CD14-positive monocyte (primary cell): ENCODE results near the gene GJA5. TPM values are rescaled to one million over a fixed set of nuclear protein-coding genes. Genes with fewer than 3 reads are reported as not detected.

Experiments used
- DNase-seq, 3 donors: peaks; one replicate each; pipeline ENCODE4 v3.0.0-alpha.2; 2011 to 2022
- H2AFZ ChIP-seq: 2 replicates; pipeline ENCODE4 v1.6.0; 2012; ENCODE audit warnings: mild to moderate bottlenecking, low read depth, low read length, inconsistent platforms; ENCODE audit not compliant: insufficient read depth, poor library complexity, severe bottlenecking
- H3K27ac ChIP-seq, 2 donors: 1 replicate in 1 of 2; 2 replicates in 1 of 2; pipeline ENCODE4 v1.5.1; 2012 to 2013; ENCODE audit warnings: low read length in 2 of 2, control low read depth in 1 of 2, inconsistent platforms in 1 of 2, low read depth in 1 of 2, mild to moderate bottlenecking in 1 of 2
- H3K27me3 ChIP-seq, 2 donors: one replicate each; pipeline versions ENCODE4 v1.6.0 to v1.6.1; 2011 to 2013; ENCODE audit warnings: low read length in 2 of 2; ENCODE audit not compliant: control insufficient read depth in 2 of 2, insufficient read depth in 2 of 2
- H3K36me3 ChIP-seq, 2 donors: replicated peaks in 1 of 2; 1 replicate in 1 of 2; 2 replicates in 1 of 2; pipeline versions ENCODE4 v1.5.1 to v1.6.1; 2012 to 2013; ENCODE audit warnings: low read length in 2 of 2, control low read depth in 1 of 2, inconsistent platforms in 1 of 2, mild to moderate bottlenecking in 1 of 2; ENCODE audit not compliant: insufficient read depth in 2 of 2, control insufficient read depth in 1 of 2
- H3K4me1 ChIP-seq, 2 donors: 1 replicate in 1 of 2; 2 replicates in 1 of 2; pipeline versions ENCODE4 v1.5.1 to v1.6.1; 2012 to 2013; ENCODE audit warnings: low read length in 2 of 2, control low read depth in 1 of 2, inconsistent platforms in 1 of 2, mild to moderate bottlenecking in 1 of 2, moderate library complexity in 1 of 2; ENCODE audit not compliant: insufficient read depth in 2 of 2, control insufficient read depth in 1 of 2
- H3K4me2 ChIP-seq: replicated peaks from 2 replicates; pipeline ENCODE3; 2012; ENCODE audit warnings: low read length, moderate library complexity, mild to moderate bottlenecking; ENCODE audit not compliant: poor library complexity, severe bottlenecking; ENCODE audit errors: extremely low read depth
- H3K4me3 ChIP-seq, 3 experiments: fragments of 200-600 bp in 1 of 3; sonication (generic) in 1 of 3; replicated peaks in 1 of 3; 1 replicate in 2 of 3; 2 replicates in 1 of 3; pipeline ENCODE4 v1.5.1; 2011 to 2013; ENCODE audit warnings: low read length in 3 of 3, mild to moderate bottlenecking in 3 of 3, control low read depth in 2 of 3, low read depth in 2 of 3, inconsistent platforms in 1 of 3, moderate library complexity in 1 of 3
- H3K79me2 ChIP-seq: 2 replicates; pipeline ENCODE4 v1.6.0; 2012; ENCODE audit warnings: mild to moderate bottlenecking, control low read depth, inconsistent platforms, low read length, moderate library complexity; ENCODE audit not compliant: insufficient read depth
- H3K9ac ChIP-seq: 2 replicates; pipeline ENCODE4 v1.6.0; 2017; ENCODE audit warnings: low read length, mild to moderate bottlenecking; ENCODE audit not compliant: insufficient read depth, poor library complexity, severe bottlenecking
- H3K9me3 ChIP-seq, 2 donors: replicated peaks in 1 of 2; 1 replicate in 1 of 2; 2 replicates in 1 of 2; pipeline versions ENCODE4 v1.5.1 to v1.6.1; 2012 to 2013; ENCODE audit warnings: low read length in 2 of 2, control low read depth in 1 of 2; ENCODE audit not compliant: control insufficient read depth in 1 of 2, insufficient read depth in 1 of 2
- H4K20me1 ChIP-seq: 2 replicates; pipeline ENCODE4 v1.6.0; 2012; ENCODE audit warnings: mild to moderate bottlenecking, low read length, control low read depth, moderate library complexity; ENCODE audit not compliant: insufficient read depth
- H3K27ac Mint-ChIP-seq, 7 donors: one replicate each; pipeline ENCODE4 v1.8.0; 2020; ENCODE audit warnings: mild to moderate bottlenecking in 7 of 7, mixed read lengths in 7 of 7, moderate library complexity in 6 of 7, inconsistent platforms in 2 of 7
- H3K27me3 Mint-ChIP-seq, 3 donors: one replicate each; pipeline ENCODE4 v1.8.0; 2021 to 2022; ENCODE audit warnings: low read depth in 3 of 3, mild to moderate bottlenecking in 3 of 3, mixed read lengths in 3 of 3, moderate library complexity in 3 of 3, inconsistent platforms in 1 of 3
- H3K36me3 Mint-ChIP-seq, 2 donors: one replicate each; pipeline ENCODE4 v1.8.0; 2020; ENCODE audit warnings: mixed read lengths in 2 of 2, inconsistent platforms in 1 of 2, mild to moderate bottlenecking in 1 of 2
- H3K4me1 Mint-ChIP-seq: one replicate; pipeline ENCODE4 v1.8.0; 2020; ENCODE audit warnings: mild to moderate bottlenecking, mixed read lengths
- H3K4me3 Mint-ChIP-seq, 2 donors: one replicate each; pipeline ENCODE4 v1.8.0; 2020; ENCODE audit warnings: mild to moderate bottlenecking in 2 of 2, mixed read lengths in 2 of 2, moderate library complexity in 1 of 2
- H3K9me3 Mint-ChIP-seq, 7 donors: one replicate each; pipeline ENCODE4 v1.8.0; 2020 to 2022; ENCODE audit warnings: mixed read lengths in 7 of 7, mild to moderate bottlenecking in 6 of 7, moderate library complexity in 6 of 7, inconsistent platforms in 2 of 7
- CTCF ChIP-seq: fragments of 200-600 bp; IDR thresholded peaks from one replicate; pipeline ENCODE4 v1.8.0; 2022; ENCODE audit warnings: antibody characterized with exemption, mild to moderate bottlenecking
- WGBS: methylation state at CpG from one replicate; pipeline ENCODE4 v1.1.5; 2013; ENCODE audit warnings: missing lambda C conversion rate; ENCODE audit not compliant: insufficient coverage; 5-methylcytosine and 5-hydroxymethylcytosine counted together
- intact Hi-C, 2 donors: fragments of 100-400 bp; cut with micrococcal nuclease; formaldehyde crosslinking; loops; one replicate each; pipeline versions ENCODE4 v1.15.0 to v1.15.1; 2023
- polyA plus RNA-seq, 3 donors: library from polyadenylated mRNA; depleted of rRNA in 1 of 3; unstranded in 2 of 3; stranded (reverse) in 1 of 3; fragments of 300-500 nt in 2 of 3; fragments of >200 nt in 1 of 3; fragmentation: Illumina TruSeq in 2 of 3; gene quantifications; 1 replicate in 2 of 3; 2 replicates in 1 of 3; pipeline ENCODE4 v1.2.3, GENCODE V29; 2012 to 2021

Gene GJA5
- polyA plus RNA-seq, 3 donors: not detected

GRCh38 chr1:147751346-147751745 is 9.1 kb downstream of the GJA5 start:
- no peaks in the 10 kb centered on the region for H3K36me3 ChIP-seq
- DNase-seq: no peak
- intact Hi-C loops: no loop called here
- peak overlapping the region in 1 of 7 donors; percentile 34 for H3K27ac Mint-ChIP-seq
- no peaks in the 10 kb centered on the region for H3K79me2 ChIP-seq
- no peaks in the 10 kb centered on the region for H3K27me3 ChIP-seq
- no peak for TF ChIP-seq CTCF
- no peaks in the 10 kb centered on the region for H3K36me3 Mint-ChIP-seq
- H3K27me3 Mint-ChIP-seq: peaks cover 2 to 3% (median 2%) of the 10 kb centered on the region in 3 donors
- no peaks in the 10 kb centered on the region for H3K4me1 Mint-ChIP-seq
- no peak overlapping the region for H3K4me3 Mint-ChIP-seq
- H3K4me3 ChIP-seq: no peak overlapping the region
- no peak overlapping the region for H3K9ac ChIP-seq
- H3K4me1 ChIP-seq: no peaks in the 10 kb centered on the region
- no peak overlapping the region for H2AFZ ChIP-seq
- no peaks in the 10 kb centered on the region for H3K9me3 ChIP-seq
- H4K20me1 ChIP-seq: no peaks in the 10 kb centered on the region
- no peak overlapping the region for H3K4me2 ChIP-seq
- peaks cover 0 to 4% (median 2%) of the 10 kb centered on the region in 7 donors for H3K9me3 Mint-ChIP-seq
- no peak overlapping the region for H3K27ac ChIP-seq
- WGBS: 100% methylated on average over 1 of the region's 5 CpGs

GRCh38 chr1:147750618-147751217 is 9.7 kb downstream of the GJA5 start:
- Mint-ChIP-seq H3K27me3 (peaks cover 2 to 3% (median 2%) of the 10 kb centered on the region in 3 donors), H3K36me3 (no peaks in the 10 kb centered on the region), H3K27ac (no peak overlapping the region), H3K9me3 (peaks cover 0 to 4% (median 2%) of the 10 kb centered on the region in 7 donors), H3K4me1 (no peaks in the 10 kb centered on the region), H3K4me3 (no peak overlapping the region)
- Histone ChIP-seq H4K20me1 (no peaks in the 10 kb centered on the region), H2AFZ (no peak overlapping the region), H3K79me2 (no peaks in the 10 kb centered on the region), H3K36me3 (no peaks in the 10 kb centered on the region), H3K4me1 (no peaks in the 10 kb centered on the region), H3K9me3 (no peaks in the 10 kb centered on the region), H3K4me2 (no peak overlapping the region), H3K9ac (no peak overlapping the region), H3K4me3 (no peak overlapping the region), H3K27ac (no peak overlapping the region), H3K27me3 (no peaks in the 10 kb centered on the region)
- no peak for DNase-seq
- intact Hi-C loops: no loop called here
- 100% methylated on average over 1 of the region's 7 CpGs for WGBS
- TF ChIP-seq CTCF: no peak
